Thyroid gland (tissue), 4 donors: Measurements from ENCODE around the gene MRC2.

Source experiments
- POLR2A ChIP-seq, 2 donors: fragments of 450-650 bp; IDR thresholded peaks; one replicate each; pipeline ENCODE4 v1.6.1; 2017; ENCODE audit warnings: antibody characterized with exemption in 2 of 2, mild to moderate bottlenecking in 2 of 2, moderate library complexity in 1 of 2
- TF ChIP-seq, protein P1 (sequence below), 6 experiments: fragments of 200-600 bp in 3 of 6; fragments of 450-650 bp in 3 of 6; sonication (generic) in 3 of 6; IDR thresholded peaks; one replicate each; pipeline ENCODE4 v1.5.1; 2016 to 2019; ENCODE audit warnings: antibody characterized with exemption in 6 of 6, mild to moderate bottlenecking in 2 of 6, inconsistent platforms in 1 of 6, moderate library complexity in 1 of 6

DNA sequence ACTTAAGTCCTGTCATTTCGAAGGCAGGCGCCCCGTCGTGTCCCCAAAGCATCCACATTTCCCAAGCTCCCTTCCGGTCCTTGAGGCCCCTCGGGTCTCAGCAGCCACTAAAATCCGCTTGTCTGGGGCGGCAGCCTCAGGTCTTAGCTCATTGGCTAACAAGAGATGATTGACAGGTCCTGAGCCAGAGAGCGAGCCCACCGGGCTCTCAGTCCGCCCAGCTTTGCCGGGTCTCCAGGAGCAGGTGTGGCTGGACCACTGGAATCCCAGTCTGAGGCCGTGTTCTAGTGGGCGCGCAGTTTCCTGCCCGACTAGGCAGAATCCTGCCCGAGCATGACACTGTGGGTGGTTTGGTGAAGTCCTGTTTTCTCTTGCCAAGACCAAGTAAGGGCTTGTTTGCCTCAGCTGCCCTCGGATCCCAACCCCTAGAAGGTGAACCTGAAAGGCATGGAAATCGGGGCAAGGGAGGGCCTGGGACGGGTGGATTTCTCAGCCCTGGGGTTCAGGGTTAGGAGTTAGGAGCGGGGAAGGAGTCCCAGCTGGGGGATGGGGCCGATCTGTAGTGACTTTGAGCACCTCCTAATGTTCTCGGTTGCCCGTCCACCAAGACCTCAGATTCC is 42.8 kb downstream of the MRC2 start:
- TF ChIP-seq, protein P1, sequence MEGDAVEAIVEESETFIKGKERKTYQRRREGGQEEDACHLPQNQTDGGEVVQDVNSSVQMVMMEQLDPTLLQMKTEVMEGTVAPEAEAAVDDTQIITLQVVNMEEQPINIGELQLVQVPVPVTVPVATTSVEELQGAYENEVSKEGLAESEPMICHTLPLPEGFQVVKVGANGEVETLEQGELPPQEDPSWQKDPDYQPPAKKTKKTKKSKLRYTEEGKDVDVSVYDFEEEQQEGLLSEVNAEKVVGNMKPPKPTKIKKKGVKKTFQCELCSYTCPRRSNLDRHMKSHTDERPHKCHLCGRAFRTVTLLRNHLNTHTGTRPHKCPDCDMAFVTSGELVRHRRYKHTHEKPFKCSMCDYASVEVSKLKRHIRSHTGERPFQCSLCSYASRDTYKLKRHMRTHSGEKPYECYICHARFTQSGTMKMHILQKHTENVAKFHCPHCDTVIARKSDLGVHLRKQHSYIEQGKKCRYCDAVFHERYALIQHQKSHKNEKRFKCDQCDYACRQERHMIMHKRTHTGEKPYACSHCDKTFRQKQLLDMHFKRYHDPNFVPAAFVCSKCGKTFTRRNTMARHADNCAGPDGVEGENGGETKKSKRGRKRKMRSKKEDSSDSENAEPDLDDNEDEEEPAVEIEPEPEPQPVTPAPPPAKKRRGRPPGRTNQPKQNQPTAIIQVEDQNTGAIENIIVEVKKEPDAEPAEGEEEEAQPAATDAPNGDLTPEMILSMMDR (IDR thresholded peaks at IDR 0.05) = no peak
- no peak for TF ChIP-seq POLR2A (IDR thresholded peaks at IDR 0.05)
